GM19099 (cell line): ENCODE results near the gene MSANTD7.

Experiments
- POLR2A ChIP-seq: IDR thresholded peaks from 3 replicates; pipeline ENCODE4 v1.6.1; 2011; ENCODE audit warnings: low read depth; ENCODE audit not compliant: insufficient read length; ENCODE audit errors: extremely low read depth

MSANTD7 gene

GRCh38 chr10:14837757-14838581, at the start of gene MSANTD7, which contains the start of the genes CDNF and HSPA14:
Gene MSANTD7 (plus strand): TSS chr10:14838306. CDS start chr10:14842285, 3,979 bp downstream.
Gene CDNF (minus strand): TSS chr10:14838037. CDS start chr10:14837946, 91 bp downstream.
Gene HSPA14 (plus strand): TSS chr10:14838306. CDS start chr10:14838403, 97 bp downstream.
- TF ChIP-seq POLR2A = peak; percentile 92

GRCh38 chr10:14798636-14799035, 39.5 kb upstream of the MSANTD7 start:
- TF ChIP-seq POLR2A = no peak

- no peak for TF ChIP-seq POLR2A
Observed at GRCh38 chr10:14800397-14800796, 37.7 kb upstream of the MSANTD7 start.

- no peak for TF ChIP-seq POLR2A
Observed at GRCh38 chr10:14801723-14802122, 36.4 kb upstream of the MSANTD7 start.

GRCh38 chr10:14803827-14804226, 34.3 kb upstream of the MSANTD7 start:
- no peak for TF ChIP-seq POLR2A

- no peak for TF ChIP-seq POLR2A
Observed at GRCh38 chr10:14806318-14806717, 31.8 kb upstream of the MSANTD7 start.

GRCh38 chr10:14810969-14811953, 26.8 kb upstream of the MSANTD7 start:
- no peak for TF ChIP-seq POLR2A

- TF ChIP-seq POLR2A = no peak
Observed at GRCh38 chr10:14812271-14812670, 25.8 kb upstream of the MSANTD7 start.

GRCh38 chr10:14815681-14816080, 22.4 kb upstream of the MSANTD7 start:
- no peak for TF ChIP-seq POLR2A

GRCh38 chr10:14820010-14820774, 17.9 kb upstream of the MSANTD7 start:
- TF ChIP-seq POLR2A = no peak

- TF ChIP-seq POLR2A = no peak
Observed at GRCh38 chr10:14820775-14821154, 17.3 kb upstream of the MSANTD7 start.

- TF ChIP-seq POLR2A = no peak
Observed at GRCh38 chr10:14821635-14822375, 16.3 kb upstream of the MSANTD7 start.

- TF ChIP-seq POLR2A = no peak
Observed at GRCh38 chr10:14822879-14823755, 15.0 kb upstream of the MSANTD7 start.
